ENCODE measurements around the gene RETREG1. TPM values are rescaled to one million over a fixed set of nuclear protein-coding genes. Genes with fewer than 3 reads are reported as not detected.

The RETREG1 gene
- total RNA-seq, 2 experiments from 2014 or later = 19.3 to 20.0 TPM

GRCh38 chr5:16559702-16560101 is 57.1 kb downstream of the RETREG1 start:
- Mint-ChIP-seq H3K4me1 (ENCODE audit: low read depth) (peaks cover 18% of the 10 kb centered on the region), H3K36me3 (ENCODE audit: low read depth) (peaks cover 13% of the 10 kb centered on the region), H3K4me3 (no peak overlapping the region), H3K27me3 (ENCODE audit: low read depth) (no peaks in the 10 kb centered on the region), H3K27ac (no peak overlapping the region), H3K9me3 (no peaks in the 10 kb centered on the region)
- DNase-seq = no peak
- intact Hi-C loops (cut with micrococcal nuclease) = no loop called here
- CTCF ChIA-PET = interaction anchor here (0.7 to 2.3 kb wide), 3 partner anchors 10 to 104 kb away, joined by 3 to 10 read pairs (median 3); no protein-coding TSS in a partner anchor

GRCh38 chr5:16558984-16559629 is 57.7 kb downstream of the RETREG1 start:
- DNase-seq = no peak
- Mint-ChIP-seq H3K4me1 (ENCODE audit: low read depth) (peaks cover 18% of the 10 kb centered on the region), H3K9me3 (no peaks in the 10 kb centered on the region), H3K36me3 (ENCODE audit: low read depth) (peaks cover 11% of the 10 kb centered on the region), H3K27me3 (ENCODE audit: low read depth) (no peaks in the 10 kb centered on the region), H3K27ac (no peak overlapping the region), H3K4me3 (no peak overlapping the region)
- CTCF ChIA-PET = interaction anchor here (0.7 to 2.3 kb wide), 4 partner anchors 9 to 103 kb away, joined by 3 to 10 read pairs (median 4); no protein-coding TSS in a partner anchor
- intact Hi-C loops (cut with micrococcal nuclease) = no loop called here

GRCh38 chr5:16557477-16557876 is 59.3 kb downstream of the RETREG1 start:
- no peaks in the 10 kb centered on the region for H3K27me3 Mint-ChIP-seq (ENCODE audit: low read depth)
- no peak overlapping the region for H3K27ac Mint-ChIP-seq
- no peak for DNase-seq
- CTCF ChIA-PET = interaction anchor here (0.9 kb wide), 1 partner anchor 397 kb away, joined by 3 read pairs; no protein-coding TSS in a partner anchor
- no peak overlapping the region for H3K4me3 Mint-ChIP-seq
- H3K36me3 Mint-ChIP-seq (ENCODE audit: low read depth) = peaks cover 7% of the 10 kb centered on the region
- H3K9me3 Mint-ChIP-seq = no peaks in the 10 kb centered on the region
- peaks cover 21% of the 10 kb centered on the region for H3K4me1 Mint-ChIP-seq (ENCODE audit: low read depth)
- intact Hi-C loops (cut with micrococcal nuclease) = no loop called here

GRCh38 chr5:16554110-16554509 is 62.7 kb downstream of the RETREG1 start:
- CTCF ChIA-PET = interaction anchor here (1.3 kb wide), 1 partner anchor 32 kb away, joined by 4 read pairs; no protein-coding TSS in a partner anchor
- DNase-seq = no peak
- H3K27ac Mint-ChIP-seq = no peak overlapping the region
- H3K36me3 Mint-ChIP-seq (ENCODE audit: low read depth) = peaks cover 4% of the 10 kb centered on the region
- peaks cover 39% of the 10 kb centered on the region for H3K4me1 Mint-ChIP-seq (ENCODE audit: low read depth)
- no peaks in the 10 kb centered on the region for H3K9me3 Mint-ChIP-seq
- H3K27me3 Mint-ChIP-seq (ENCODE audit: low read depth) = no peaks in the 10 kb centered on the region
- intact Hi-C loops (cut with micrococcal nuclease) = no loop called here
- no peak overlapping the region for H3K4me3 Mint-ChIP-seq

GRCh38 chr5:16552666-16553343 is 64.0 kb downstream of the RETREG1 start:
- intact Hi-C loops (cut with micrococcal nuclease) = loop anchor here (1.0 to 2.0 kb wide), 5 partner anchors 64 to 393 kb away; no protein-coding TSS in a partner anchor
- Mint-ChIP-seq H3K4me3 (no peak overlapping the region), H3K9me3 (no peaks in the 10 kb centered on the region), H3K36me3 (ENCODE audit: low read depth) (peaks cover 1% of the 10 kb centered on the region), H3K27me3 (ENCODE audit: low read depth) (no peaks in the 10 kb centered on the region), H3K4me1 (ENCODE audit: low read depth) (peaks cover 41% of the 10 kb centered on the region), H3K27ac (no peak overlapping the region)
- DNase-seq = peak; percentile 83
- CTCF ChIA-PET = interaction anchor here (0.6 to 2.6 kb wide), 25 partner anchors 10 to 242 kb away, joined by 3 to 10 read pairs (median 3); no protein-coding TSS in a partner anchor

GRCh38 chr5:16551628-16552027 is 65.2 kb downstream of the RETREG1 start:
- no peaks in the 10 kb centered on the region for H3K9me3 Mint-ChIP-seq
- no peaks in the 10 kb centered on the region for H3K36me3 Mint-ChIP-seq (ENCODE audit: low read depth)
- CTCF ChIA-PET = interaction anchor here (0.7 to 3.3 kb wide), 14 partner anchors 9 to 115 kb away, joined by 3 to 18 read pairs (median 6); no protein-coding TSS in a partner anchor
- intact Hi-C loops (cut with micrococcal nuclease) = loop anchor here (1.0 to 2.0 kb wide), 6 partner anchors 62 to 391 kb away; no protein-coding TSS in a partner anchor
- no peak for DNase-seq
- peaks cover 42% of the 10 kb centered on the region for H3K4me1 Mint-ChIP-seq (ENCODE audit: low read depth)
- no peak overlapping the region for H3K27ac Mint-ChIP-seq
- no peak overlapping the region for H3K4me3 Mint-ChIP-seq
- no peaks in the 10 kb centered on the region for H3K27me3 Mint-ChIP-seq (ENCODE audit: low read depth)

GRCh38 chr5:16550316-16550952 is 66.4 kb downstream of the RETREG1 start:
- peak; percentile 60 for DNase-seq
- Mint-ChIP-seq H3K4me3 (no peak overlapping the region), H3K27me3 (ENCODE audit: low read depth) (no peaks in the 10 kb centered on the region), H3K36me3 (ENCODE audit: low read depth) (no peaks in the 10 kb centered on the region), H3K9me3 (no peaks in the 10 kb centered on the region), H3K4me1 (ENCODE audit: low read depth) (peaks cover 42% of the 10 kb centered on the region), H3K27ac (no peak overlapping the region)
- intact Hi-C loops (cut with micrococcal nuclease) = loop anchor here (2.0 kb wide), 1 partner anchor 220 kb away; no protein-coding TSS in a partner anchor
- CTCF ChIA-PET = interaction anchor here (0.7 to 3.3 kb wide), 11 partner anchors 9 to 390 kb away, joined by 3 to 18 read pairs (median 6); no protein-coding TSS in a partner anchor

- no peak for DNase-seq
- intact Hi-C loops (cut with micrococcal nuclease) = loop anchor here (2.0 kb wide), 1 partner anchor 219 kb away; no protein-coding TSS in a partner anchor
- H3K4me1 Mint-ChIP-seq (ENCODE audit: low read depth) = peaks cover 42% of the 10 kb centered on the region
- H3K27me3 Mint-ChIP-seq (ENCODE audit: low read depth) = no peaks in the 10 kb centered on the region
- H3K9me3 Mint-ChIP-seq = no peaks in the 10 kb centered on the region
- H3K27ac Mint-ChIP-seq = no peak overlapping the region
- CTCF ChIA-PET = interaction anchor here (0.6 to 3.3 kb wide), 12 partner anchors 9 to 424 kb away, joined by 3 to 18 read pairs (median 5); no protein-coding TSS in a partner anchor
- no peak overlapping the region for H3K4me3 Mint-ChIP-seq
- H3K36me3 Mint-ChIP-seq (ENCODE audit: low read depth) = no peaks in the 10 kb centered on the region
These were observed 67.1 kb downstream of the RETREG1 start for GRCh38 chr5:16549491-16550206.

- Mint-ChIP-seq H3K4me1 (ENCODE audit: low read depth) (peaks cover 45% of the 10 kb centered on the region), H3K36me3 (ENCODE audit: low read depth) (peaks cover 2% of the 10 kb centered on the region), H3K27ac (no peak overlapping the region), H3K27me3 (ENCODE audit: low read depth) (no peaks in the 10 kb centered on the region), H3K9me3 (no peaks in the 10 kb centered on the region), H3K4me3 (no peak overlapping the region)
- intact Hi-C loops (cut with micrococcal nuclease) = no loop called here
- no peak for DNase-seq
- CTCF ChIA-PET = interaction anchor here (1.2 to 3.3 kb wide), 5 partner anchors 10 to 118 kb away, joined by 3 to 18 read pairs (median 8); no protein-coding TSS in a partner anchor
These were observed 68.0 kb downstream of the RETREG1 start for GRCh38 chr5:16548812-16549211.

GRCh38 chr5:16548115-16548514 is 68.7 kb downstream of the RETREG1 start:
- Mint-ChIP-seq H3K27ac (no peak overlapping the region), H3K27me3 (ENCODE audit: low read depth) (no peaks in the 10 kb centered on the region), H3K4me3 (no peak overlapping the region), H3K9me3 (no peaks in the 10 kb centered on the region), H3K4me1 (ENCODE audit: low read depth) (peaks cover 49% of the 10 kb centered on the region), H3K36me3 (ENCODE audit: low read depth) (peaks cover 2% of the 10 kb centered on the region)
- CTCF ChIA-PET = interaction anchor here (0.6 to 1.2 kb wide), 2 partner anchors 12 to 81 kb away, joined by 3 to 4 read pairs; no protein-coding TSS in a partner anchor
- no peak for DNase-seq
- intact Hi-C loops (cut with micrococcal nuclease) = no loop called here

- H3K4me3 Mint-ChIP-seq = no peak overlapping the region
- intact Hi-C loops (cut with micrococcal nuclease) = no loop called here
- DNase-seq = no peak
- H3K4me1 Mint-ChIP-seq (ENCODE audit: low read depth) = peaks cover 50% of the 10 kb centered on the region
- CTCF ChIA-PET = interaction anchor here (1.2 kb wide), 1 partner anchor 12 kb away, joined by 4 read pairs; no protein-coding TSS in a partner anchor
- no peak overlapping the region for H3K27ac Mint-ChIP-seq
- H3K9me3 Mint-ChIP-seq = no peaks in the 10 kb centered on the region
- no peaks in the 10 kb centered on the region for H3K27me3 Mint-ChIP-seq (ENCODE audit: low read depth)
- H3K36me3 Mint-ChIP-seq (ENCODE audit: low read depth) = peaks cover 2% of the 10 kb centered on the region
These were observed 69.5 kb downstream of the RETREG1 start for GRCh38 chr5:16547200-16547842.
